GM21515 (cell line): ENCODE data around the gene MYL7.

Source experiments
- ATAC-seq: cut with Tn5 transposase; IDR thresholded peaks from one replicate; pipeline ENCODE4 v1.9.1; 2021; ENCODE audit not compliant: unreplicated experiment

Gene MYL7

GRCh38 chr7:44112997-44113763, 28.0 kb downstream of the MYL7 start:
- no peak for ATAC-seq

DNA sequence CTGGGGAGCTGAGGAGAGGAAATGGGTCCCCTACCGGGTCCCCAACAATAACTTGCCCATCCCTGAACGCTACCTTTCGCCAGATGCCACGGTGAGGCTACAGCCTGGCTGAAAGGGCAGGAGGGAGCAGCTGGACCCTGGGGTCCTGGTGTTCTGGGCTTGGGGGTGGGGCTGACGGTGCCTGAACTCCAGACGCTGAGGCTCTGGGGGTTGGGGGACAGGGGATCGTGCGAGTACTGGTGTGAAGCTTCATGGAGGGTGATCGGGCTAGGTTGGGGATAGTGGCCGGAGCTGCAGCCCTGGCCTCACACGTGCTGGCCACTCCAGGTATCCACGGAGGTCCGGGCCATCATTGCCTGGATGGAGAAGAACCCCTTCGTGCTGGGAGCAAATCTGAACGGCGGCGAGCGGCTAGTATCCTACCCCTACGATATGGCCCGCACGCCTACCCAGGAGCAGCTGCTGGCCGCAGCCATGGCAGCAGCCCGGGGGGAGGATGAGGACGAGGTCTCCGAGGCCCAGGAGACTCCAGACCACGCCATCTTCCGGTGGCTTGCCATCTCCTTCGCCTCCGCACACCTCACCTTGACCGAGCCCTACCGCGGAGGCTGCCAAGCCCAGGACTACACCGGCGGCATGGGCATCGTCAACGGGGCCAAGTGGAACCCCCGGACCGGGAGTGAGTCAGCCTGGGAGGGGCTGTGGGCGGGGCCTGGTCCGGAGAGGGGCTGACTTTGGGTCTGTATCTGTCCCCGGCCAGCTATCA, 28.7 kb downstream of the MYL7 start:
- ATAC-seq = no peak

GRCh38 chr7:44111761-44112160, 29.4 kb downstream of the MYL7 start:
- ATAC-seq = no peak

DNA sequence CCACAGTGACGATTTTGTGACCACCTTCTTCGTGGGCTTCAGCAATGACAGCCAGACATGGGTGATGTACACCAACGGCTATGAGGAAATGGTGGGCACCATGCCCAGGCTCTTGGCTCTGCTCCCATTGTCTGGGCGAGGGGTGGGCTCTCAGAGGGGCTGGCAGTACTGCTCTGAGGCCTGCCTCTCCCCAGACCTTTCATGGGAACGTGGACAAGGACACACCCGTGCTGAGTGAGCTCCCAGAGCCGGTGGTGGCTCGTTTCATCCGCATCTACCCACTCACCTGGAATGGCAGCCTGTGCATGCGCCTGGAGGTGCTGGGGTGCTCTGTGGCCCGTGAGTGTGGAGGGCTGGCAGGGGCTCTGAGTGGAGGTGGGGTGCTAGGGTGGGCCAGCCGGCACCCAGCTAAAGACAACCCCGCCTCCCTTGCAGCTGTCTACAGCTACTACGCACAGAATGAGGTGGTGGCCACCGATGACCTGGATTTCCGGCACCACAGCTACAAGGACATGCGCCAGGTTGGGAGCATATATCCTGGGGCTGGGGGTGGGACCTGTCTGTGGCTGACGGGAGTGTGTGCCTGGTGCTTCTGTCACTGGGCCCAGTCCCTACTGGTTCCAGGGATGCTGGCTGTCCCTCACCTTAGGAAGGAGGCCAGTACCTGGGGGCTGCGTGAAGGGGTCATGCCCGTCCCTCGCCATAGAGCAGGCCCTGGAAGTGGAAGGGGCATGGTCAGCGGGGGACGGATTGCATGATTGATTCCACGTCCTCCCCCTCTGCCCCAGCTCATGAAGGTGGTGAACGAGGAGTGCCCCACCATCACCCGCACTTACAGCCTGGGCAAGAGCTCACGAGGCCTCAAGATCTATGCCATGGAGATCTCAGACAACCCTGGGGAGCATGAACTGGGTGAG, 30.2 kb downstream of the MYL7 start:
- ATAC-seq = no peak

DNA sequence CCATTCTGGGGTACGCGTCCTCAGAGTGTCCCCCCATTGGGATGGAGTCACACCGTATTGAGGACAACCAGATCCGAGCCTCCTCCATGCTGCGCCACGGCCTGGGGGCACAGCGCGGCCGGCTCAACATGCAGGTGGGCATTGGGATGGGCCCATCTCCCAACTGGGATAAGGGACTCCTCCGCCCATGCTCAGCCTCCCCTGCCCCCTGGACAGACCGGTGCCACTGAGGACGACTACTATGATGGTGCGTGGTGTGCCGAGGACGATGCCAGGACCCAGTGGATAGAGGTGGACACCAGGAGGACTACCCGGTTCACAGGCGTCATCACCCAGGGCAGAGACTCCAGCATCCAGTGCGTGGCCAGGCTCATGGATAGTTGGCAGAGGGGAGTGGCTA, 31.1 kb downstream of the MYL7 start:
- no peak for ATAC-seq

- ATAC-seq = no peak
Measured at GRCh38 chr7:44108768-44109750, 32.1 kb downstream of the MYL7 start.

DNA sequence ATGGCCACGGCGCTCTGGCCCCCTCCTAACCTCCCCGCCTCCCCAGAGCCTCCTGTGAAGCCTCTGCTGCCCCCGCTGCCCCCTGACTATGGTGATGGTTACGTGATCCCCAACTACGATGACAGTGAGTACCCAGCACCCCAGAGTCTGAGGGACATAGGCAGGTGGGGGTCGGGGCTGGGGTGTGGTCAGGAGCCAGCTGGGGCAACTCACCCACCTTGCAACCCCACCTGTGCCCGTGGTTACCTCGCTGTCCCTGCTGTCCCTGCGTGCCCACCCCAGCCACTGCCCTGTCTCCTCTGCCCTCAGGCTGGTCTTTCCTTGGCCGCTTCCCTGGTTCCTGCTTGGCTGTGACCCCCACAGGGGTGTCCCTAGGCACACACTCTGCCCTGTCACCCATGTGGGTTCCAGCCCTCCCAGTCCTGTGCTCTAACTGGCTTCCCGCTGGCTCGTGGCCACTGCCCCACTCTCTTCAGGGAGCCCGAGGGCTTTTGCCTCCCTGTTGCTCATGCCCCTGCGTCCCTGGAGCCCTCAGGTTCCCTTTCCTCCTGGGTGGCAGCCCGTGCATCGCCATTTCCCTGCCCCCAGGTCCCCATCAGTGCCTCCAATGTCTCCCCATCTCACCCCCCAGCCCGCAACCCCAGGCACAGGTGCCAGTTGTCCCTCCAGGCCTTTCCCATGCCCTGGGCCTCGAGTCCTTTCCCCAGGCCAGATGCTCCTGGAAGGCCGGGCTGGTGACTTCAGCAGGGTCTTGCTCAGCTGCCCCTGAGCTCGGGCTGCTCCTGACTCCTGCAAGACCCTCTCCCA, 33.0 kb downstream of the MYL7 start:
- no peak for ATAC-seq

DNA sequence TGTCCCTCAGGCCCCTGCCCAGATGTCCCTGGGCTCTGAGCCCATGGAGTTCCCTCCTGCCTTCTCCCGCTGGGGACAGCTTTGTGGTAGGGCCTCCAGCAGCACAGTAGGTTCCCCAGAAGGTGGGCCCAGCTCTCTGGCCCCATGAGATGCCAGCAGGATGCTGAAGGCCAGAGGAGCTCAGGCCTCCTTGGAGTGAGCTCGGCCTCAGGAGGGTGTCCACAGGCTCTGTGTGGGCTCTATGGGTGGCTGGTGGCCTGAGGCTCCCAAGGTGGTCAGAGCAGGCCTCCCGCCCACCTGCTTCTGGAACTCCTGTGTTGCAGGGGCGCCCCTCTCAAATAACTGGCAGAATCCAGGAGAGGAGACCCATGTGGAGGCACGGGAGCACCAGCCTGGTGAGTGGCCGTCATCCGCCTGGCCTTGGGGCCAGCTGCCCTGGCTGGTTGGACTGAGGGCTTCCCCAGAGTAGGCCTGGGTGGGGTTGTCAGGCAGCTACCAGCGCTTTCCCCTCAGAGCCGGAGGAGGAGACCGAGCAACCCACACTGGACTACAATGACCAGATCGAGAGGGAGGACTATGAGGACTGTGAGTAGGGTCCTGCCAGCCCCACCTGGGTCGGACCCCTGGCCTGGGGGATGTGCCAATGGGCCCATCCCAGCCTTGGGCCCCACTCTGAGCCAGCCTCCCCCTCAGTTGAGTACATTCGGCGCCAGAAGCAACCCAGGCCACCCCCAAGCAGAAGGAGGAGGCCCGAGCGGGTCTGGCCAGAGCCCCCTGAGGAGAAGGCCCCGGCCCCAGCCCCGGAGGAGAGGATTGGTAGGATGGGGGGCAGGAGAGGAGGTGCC, 33.8 kb downstream of the MYL7 start:
- ATAC-seq = no peak

DNA sequence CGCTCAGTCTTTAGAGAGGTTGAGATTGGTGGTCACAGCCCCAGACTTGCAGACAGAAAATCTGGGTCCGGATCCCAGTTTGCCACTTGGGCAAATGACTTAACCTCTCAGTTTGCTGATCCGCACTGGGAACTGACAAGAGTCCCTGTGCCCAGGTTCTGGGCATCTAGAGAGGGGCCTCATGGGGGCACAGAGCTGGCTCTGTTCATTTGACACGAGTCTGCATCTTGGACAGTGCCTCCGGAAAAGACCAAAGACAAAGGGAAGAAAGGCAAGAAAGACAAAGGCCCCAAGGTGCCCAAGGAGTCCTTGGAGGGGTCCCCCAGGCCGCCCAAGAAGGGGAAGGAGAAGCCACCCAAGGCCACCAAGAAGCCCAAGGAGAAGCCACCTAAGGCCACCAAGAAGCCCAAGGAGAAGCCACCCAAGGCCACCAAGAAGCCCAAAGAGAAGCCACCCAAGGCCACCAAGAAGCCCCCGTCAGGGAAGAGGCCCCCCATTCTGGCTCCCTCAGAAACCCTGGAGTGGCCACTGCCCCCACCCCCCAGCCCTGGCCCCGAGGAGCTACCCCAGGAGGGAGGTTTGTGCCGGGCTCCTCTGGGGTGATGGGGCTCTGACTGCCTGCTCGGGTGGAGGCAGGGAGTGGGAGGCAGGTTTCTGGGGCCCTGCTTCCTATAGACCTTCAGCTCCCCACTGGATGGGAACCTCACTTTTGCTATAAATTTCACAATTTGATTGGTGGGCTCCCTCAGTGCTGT, 34.6 kb downstream of the MYL7 start:
- no peak for ATAC-seq

DNA sequence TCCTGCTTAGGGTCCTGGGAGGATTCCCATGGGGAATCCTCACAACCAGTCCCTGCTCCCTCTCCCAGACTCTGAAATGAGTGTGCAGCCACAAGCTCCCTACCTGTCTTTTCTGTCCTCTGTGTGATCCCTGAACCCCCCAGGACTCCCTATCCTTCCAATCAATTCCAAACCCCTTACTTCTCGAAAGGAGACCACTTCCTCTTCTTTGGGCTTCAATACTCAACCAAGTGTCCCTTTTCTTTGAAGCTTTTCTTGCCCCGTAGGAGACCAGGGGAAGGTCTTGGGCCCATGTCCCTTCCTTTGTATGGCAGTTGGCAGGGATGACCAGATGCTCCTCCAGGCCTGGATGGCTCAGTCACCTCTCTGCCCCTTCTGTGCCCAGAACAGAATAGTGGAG, 35.3 kb downstream of the MYL7 start:
- no peak for ATAC-seq

DNA sequence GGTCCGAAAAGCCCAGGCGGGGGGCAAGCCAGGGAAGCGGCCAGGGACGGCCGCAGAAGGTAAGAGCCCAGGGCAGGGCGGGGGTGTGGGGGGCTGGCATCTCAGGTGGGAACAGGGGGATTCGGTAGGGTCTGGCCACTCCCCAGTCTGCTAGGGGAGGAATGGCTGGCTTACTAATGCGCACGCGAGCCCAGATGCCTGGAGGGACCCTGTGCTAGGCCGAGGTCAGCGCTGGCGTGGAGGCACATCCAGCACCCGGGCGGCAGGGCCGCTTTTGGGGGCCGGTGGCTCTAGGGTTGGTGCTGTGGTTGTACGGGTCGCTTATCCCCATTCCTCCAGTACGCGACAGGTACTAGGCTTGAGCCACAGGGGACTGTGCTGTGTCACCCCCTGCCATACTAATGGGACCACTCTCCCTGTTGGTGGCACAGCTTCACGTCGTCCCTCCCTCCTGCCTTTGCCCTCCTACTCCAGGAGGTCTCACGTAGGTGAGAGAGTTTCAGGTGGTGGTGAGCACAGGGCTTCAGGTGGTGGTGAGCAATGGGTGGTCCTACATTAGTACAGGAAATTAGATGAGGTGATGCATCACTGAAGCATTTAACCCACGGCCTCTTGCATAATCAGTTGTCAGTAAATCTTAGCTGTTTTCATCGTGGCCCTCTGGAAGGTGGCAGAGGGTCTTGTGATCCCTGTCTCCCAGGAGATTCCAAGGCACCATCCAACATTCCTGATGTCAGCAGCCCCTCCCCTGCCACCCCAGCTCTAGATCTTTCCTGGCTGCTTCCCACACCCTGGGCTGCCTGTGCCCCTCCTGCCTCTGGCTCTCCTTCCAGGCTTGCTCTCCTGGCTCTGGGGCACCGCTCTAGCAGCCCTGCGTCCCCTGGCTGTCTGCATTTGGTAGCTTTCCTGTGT, 36.0 kb downstream of the MYL7 start:
- ATAC-seq = no peak

- ATAC-seq = no peak
Measured at GRCh38 chr7:44103923-44104859, 36.9 kb downstream of the MYL7 start, which contains the start of gene AEBP1. Gene AEBP1, plus strand, starts transcription at chr7:44104345. Its CDS starts 321 bp downstream, at chr7:44104666.

GRCh38 chr7:44103566-44103922, 37.6 kb downstream of the MYL7 start:
- ATAC-seq = no peak

- no peak for ATAC-seq
Measured at GRCh38 chr7:44102846-44103565, 38.1 kb downstream of the MYL7 start.
